ENCODE results near the gene NXN.
A peak's percentile ranks its signal among the peaks of the same experiment; 100 is the strongest.

The NXN gene

DNA sequence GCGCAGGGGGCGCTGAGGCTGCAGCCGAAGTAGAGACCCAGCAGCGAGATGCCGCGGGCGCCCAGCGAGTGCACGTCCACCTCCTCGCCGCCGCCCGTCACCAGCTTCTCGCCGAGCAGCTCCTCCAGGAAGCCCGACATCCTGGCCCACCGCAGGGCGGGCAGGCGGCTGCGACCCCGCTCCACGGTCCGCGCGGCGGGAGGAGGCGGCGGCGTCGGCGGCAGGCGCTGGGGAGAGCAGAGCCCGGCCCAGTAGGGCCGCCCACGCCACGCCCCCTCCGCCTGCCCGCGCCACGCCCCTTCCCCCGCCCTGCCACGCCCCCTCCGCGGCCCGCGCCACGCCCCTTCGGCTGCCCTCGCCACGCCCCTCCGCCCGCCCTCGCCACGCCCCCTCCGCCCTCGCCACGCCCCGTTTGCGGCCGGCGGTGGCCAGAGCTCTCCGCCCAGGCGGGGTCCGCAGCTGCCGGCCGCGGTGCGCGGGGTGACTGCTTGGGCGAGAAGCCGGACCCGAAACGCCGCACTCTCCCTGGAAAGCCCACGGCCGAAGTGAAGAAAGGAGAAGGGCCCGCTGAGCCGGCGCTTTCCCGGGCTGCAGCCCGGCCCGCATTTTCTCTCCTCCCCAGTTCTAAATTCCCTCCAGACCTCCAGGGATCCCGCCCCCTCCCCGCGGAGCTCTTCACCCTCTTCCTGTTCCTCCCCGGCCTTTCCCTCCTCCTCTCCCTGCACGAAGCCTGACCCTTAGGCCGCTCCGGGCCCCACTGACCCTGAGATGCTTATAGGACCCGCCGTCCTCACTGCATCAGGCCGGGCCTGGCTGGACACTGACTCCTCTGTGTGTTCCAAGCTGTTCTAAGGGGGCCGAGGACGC lies at the start of gene NXN:
NXN (minus strand) TSS at position 238 of the 867 bp plus-strand sequence.
- DNase-seq, result peak; percentile 47

DNA sequence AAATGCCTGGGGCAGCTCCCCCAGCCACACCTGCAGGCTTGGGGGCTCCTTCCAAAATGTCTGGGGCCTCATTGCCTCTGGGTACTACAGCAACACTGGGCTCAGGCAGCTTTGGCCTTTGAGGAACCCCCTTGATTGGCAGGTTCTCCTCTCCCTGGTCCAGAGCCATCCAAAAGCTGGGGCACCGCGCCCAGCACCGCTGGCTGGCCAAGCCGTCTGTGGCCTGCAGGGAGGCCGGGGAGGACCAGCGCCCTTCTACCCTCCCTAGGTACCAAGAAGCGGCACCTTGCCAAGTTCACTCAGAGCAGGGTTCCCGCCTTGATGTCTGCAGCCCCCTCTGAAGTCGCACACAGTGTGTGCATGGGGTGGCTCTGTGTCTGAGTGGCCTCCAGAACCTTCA lies 47.5 kb upstream of the NXN start:
- no peak for DNase-seq

DNA sequence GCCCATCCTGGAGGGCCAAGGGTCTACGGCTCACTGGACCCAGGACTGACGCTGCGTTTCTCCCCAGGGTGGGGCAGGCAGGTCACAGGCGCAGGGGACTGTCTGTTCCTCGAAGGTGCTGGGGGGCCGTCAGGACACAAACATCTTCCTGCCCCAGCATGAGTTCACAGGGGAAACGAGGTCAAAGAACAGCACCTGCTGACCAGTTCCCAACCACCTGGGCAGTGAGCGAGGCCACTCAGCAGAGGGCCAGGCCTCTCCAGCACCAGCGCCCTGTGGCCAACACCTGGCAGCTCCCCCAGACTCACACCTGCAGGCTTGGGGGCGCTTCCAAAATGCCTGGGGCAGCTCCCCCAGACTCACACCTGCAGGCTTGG lies 47.0 kb upstream of the NXN start:
- DNase-seq, result no peak

DNA sequence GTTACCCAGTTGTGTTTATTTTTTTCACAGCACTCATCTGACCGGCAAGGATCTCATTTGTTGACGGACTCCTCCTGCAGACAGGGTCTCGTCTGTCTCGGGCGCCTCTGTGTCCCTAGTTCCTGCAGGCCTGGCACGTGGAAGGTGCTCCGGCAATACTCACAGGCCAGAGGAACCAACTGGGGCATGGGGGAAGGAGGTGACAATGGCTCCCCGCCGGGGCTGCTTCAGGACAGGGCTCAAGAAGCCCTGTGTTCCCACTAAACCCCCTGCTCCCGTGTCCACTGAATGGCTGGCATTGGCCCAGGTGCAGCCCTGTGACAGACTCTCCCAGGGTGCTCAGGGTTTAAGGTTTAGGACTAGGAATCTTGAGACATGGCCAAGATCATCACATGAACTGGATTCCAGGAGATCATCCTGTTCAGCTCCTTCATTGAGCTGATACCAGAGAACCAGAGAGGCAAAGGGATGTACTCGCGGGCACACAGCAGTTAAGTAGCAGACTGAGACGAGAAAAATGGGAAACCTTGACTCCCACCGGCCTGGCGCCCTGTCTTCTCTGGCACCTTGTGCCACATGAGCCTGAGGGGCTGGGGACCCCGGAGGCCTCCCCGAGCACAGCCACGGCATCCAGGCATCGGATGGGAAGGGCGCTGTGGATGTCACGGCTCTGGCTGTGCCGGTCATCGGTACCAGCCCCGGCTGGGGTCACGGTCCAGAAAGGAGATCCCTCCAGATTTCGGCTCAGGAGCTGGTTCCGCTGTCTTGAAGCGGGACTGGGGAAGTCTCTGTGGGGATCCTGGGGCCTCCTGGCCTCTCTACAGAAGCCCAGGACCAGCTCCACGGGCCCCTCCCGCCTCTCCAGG lies 46.4 kb upstream of the NXN start:
- DNase-seq, result no peak

DNA sequence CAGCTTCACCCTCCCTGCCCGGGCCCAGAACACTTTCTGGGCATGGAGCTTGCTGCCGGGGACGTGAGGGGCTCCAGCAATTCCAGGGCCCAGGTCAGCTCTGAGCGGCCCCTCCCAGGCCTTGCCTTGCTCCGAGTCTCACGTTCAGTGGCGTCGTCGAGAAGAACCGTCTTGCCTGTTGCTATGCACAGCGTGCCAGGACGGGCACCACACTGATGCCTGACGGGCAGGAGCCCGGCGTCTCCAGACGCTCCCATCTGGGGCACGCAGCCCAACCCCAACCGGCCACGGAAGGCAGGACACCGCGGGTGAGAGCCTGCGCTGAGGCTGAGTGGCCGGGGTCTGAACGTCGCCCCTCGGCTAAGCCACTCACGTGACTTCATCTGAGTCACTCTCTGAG lies 44.5 kb upstream of the NXN start:
- DNase-seq, result no peak

DNA sequence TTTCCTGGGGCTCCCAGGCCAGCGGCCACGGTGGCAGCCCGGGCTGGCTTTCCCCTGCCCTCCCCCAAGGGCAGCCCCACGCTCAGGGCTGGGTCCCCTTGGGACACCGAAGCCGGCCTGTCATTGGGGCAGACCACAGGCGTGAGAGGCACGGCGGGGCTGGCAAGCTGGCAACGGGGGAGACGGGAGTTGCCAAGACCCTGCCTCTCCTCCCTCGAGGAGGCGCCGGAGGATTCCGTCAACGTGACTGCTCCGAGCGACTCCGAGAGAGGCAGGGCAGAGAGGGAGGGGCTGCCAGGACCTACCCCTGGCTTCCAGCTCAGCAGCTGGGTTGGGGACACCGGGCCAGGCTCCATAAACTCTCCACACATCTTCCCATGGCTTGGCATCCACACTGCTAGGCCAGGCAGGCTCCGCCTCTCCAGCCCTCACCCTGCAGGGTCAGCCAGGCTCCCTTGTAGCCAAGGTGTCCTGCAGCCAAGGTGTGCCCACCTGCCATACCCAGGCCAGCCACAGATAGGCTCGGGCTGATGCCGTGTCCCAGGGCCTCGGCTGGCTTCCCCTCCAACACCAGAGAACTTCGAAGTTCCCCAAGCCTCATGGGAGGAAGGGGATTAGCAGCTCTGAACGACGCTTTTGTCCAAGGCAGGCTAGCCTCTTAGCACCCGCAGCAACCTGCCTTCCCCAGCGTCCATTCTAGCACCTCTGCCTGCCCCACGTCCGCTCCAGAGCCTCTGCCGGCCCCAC lies 42.9 kb upstream of the NXN start:
- DNase-seq, result no peak

DNA sequence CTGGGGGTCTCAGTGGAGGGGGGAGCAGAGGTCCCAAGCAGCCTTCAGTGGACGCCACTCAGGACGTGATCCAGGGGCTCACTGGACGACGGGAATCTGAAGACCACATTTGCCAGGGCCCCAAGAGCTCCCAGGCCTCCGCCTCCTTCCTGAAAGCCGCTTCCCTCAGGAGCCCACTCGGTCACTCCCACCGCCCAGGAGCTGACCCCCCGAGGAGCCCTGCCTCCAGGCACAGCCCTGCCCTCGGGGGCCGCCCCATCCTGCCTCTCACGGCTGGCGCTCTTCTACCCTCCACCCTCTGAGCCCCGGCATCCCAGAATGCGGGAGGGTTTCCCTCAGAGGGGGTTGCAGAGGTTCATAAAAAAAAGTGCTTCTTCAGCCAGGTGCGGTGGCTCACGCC lies 41.6 kb upstream of the NXN start:
- no peak for DNase-seq

DNA sequence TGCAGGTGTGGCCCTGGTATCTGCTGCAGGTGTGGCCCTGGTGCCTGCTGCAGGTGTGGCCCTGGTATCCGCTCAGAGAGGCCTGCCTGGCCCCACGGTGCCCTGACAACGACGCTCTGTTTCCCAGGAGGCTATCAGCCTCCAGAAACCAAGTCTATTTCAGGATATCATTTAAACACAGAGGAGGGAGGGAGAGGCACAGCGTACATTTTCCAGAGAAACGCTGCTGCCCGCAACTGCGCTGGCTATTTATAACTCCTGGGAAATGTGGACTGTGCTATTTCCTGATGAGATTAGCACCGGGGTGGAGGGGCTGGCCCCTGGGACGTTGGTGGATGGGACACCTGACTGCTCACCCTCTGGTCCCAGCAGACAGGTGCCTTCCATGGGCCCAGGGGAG lies 39.9 kb upstream of the NXN start:
- no peak for DNase-seq

DNA sequence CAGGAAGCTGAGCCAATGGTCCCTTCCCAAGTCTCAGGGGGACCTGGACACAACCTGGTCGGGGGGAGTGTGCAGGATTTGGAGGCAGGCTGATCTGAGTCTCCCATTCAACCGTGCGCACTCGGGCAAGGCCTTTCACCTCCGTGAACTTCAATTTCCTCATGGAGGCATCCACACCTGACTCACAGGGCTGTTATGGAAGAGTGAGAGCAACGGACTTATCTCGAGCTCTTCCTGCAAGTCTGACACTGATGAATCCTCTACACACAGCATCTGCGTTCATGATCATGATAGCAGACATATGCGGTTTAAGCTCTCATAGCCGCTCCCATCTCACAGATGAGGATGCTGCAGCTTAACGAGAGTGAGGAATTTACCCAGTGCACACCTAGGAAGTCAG lies 39.0 kb upstream of the NXN start:
- DNase-seq, result no peak

DNA sequence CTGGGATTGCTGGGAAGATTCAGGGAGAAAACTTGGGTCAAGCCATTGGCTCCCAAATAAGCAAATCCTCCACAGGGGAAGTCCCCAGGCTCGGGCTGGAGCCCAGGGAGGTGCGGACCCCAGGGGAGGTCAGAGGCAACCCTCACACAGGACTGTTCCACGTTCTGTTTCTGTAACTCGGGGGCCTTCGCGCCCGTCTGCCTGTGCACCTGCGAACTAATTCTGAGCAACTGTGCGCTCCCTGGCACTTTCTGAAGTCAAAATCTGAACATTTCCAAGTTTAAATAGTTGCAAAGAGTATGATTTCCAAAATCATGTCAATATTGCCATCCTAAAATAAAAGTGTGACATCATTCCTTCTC lies 34.1 kb upstream of the NXN start:
- DNase-seq, result no peak

DNA sequence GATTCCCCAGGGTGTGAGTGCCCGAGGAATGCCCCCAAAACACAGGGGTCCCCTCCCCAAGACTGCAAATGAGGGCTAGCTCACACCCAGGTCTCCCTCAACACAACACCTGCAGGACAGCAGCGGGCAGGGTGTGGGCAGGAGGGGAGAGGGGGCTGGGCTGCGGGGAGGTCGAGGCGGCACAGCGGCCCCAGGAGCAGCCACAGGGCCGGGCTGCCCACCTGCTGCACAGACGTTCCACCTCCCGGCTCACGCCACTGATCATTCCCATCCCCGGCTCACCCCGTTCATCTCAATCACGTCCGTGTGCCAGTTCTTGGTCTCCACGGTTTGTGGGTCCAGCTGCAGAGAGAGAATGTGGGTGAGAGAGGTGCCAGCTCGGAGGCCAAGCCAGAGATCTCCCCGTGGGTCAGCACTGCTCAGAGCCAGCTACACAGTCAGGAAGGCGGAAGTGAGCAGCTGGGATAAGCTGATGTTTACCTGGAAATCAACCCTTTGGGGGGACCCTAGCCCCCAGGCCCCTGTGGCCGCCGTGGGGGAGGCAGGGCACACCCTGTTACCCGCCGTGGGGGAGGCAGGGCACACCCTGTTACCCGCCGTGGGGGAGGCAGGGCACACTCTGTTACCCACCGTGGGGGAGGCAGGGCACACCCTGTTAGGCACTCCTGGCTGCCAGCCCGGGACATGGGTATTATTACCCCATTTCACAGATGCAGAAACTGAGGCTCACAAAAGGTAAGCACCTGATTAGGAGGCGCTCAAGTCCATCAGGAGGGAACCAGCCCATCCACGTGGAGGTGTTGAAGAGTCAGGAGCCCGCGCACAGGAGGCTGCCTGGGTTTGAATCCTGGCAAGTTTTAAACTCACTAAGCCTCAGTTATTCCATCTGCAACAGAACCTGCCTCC lies 33.5 kb upstream of the NXN start:
- DNase-seq, result no peak

DNA sequence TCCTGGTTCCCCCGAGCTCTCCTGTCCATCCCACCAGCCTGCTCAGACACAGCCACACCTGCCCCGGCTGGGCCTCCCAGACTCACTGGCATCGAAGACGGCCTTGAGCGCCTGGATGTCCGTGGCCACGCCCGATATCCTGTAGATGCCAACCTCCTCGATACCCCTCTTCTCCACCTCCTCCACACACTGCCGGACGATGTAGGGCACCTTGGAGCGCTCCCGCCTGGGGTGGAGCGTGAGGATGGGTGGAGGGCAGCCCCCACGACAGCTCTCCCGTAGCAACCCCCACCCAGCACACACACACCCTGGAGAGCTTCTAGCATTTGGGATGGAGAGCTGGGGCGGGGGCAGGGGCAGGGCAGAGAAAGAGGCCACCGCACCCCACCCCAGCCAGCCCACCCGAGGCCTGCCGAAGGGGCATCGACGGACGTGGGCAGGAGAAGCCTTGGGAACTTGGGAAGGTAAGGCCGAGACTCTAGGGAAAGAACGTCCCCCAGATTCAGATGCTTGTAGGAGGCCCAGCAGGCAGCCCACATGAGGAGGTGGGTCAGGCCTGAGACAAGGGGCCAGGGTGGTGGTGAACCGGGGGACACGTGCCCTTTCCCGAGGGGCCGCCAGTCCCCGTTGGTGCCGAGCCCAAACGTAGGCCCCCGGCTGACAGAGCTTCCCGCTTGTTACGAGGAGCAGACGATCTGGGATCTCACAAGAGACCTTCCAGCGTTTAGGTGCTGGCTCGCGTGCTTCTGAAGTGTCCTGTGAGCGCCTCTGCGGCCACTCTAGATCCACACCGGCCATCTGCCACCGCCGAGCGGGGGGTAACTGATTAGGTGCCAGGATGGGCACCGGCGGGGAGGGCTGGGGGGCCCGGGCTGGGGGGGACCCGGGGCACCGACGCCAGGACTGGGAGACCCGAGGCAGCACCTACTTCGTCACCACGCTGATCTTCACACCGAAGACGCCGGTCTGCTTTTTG lies 32.5 kb upstream of the NXN start:
- DNase-seq, result no peak

DNA sequence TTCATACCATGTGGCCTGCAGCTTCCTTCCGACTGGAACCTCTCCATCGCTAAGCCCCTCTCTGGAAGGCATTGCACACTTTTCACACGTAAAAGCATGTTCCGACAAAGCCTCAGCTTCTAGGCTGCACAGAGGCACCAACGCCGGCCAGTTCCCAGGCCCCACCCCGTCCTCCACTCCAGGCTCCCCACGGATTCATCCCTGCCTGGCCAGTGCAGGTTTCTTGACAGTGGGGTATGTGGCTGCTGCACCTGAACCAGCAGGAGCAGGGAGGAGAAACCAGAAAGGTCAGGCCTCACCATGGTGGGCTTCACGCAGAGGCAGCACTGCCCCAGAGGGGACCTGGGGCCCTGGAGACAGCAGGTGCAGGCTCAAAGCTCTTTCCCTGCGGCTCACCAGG lies 31.6 kb upstream of the NXN start:
- DNase-seq, result no peak

DNA sequence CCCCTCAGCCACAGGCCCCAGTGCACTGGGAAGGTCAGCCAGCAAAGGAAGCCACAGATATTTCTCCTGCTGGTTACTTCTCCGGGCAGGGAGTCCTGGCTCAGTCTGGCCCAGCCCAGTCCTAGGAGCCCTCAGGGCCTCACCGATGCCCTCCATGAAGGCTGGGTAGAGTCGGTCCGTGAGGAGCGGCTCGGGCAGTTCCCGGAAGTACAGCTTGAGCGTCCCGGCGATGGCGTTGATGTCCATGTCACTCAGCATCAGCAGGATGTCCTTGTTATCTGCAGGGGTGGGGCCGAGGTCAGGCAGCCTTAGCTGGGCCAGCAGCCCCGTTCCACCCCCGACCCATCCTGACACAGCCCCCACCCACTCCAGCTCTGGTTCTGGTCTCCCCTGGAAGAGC lies 31.0 kb upstream of the NXN start:
- DNase-seq, result no peak

DNA sequence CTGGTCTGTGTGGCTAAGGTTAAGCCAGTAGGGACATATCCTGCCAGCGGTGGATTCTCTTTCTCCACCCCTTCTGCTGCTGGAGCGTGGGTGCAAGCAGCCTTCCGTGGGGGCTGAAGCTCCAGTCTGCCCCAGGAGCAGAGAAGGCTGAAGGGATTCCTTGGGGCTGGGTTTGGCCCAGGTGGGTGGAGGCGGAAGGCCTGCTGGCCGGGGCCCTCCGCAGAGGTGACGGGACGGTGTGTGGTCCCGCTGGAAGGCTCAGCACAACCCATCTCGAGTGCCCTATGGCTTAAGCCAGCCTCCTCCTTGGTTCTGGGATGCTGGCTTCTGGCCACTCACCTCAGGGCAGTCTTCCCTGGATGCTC lies 30.5 kb upstream of the NXN start:
- no peak for DNase-seq

DNA sequence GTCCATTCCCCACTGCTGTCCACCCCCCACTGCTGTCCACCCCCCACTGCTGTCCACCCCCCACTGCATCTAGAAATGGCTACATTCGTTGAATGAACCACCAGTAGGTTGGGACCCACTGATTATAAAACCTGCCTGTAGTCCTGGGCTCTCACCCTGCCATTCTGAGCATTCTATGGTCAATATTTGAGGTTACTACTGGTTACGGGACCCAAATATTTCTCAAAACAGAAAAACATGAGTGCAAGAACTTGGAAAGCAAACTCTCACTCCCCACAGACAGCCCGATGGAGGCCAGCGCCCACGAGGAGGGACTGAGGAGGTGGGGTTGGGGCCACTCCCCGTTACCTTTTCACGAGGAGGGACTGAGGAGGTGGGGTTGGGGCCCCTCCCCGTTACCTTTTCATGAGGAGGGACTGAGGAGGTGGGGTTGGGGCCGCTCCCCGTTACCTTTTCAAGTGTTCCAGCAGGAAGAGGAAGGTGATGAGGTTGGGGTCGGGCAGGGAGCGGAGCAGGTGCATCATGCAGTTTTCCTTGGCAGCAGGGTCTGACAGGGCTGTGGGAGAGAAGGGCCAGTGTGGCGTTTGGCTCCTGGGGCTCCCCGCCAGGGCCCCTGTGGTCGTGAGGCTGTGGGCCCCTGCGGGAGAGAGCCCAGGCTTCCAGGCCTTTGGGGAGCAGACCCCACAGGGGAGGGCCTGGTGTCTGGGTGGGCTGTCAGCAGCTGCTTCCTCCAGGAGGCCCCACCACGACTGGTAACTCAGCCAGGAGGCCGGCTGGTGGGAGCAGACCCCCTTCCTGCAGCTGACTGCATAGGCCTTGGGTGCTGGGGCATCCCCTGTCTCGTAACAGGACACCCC lies 29.9 kb upstream of the NXN start:
- DNase-seq, result no peak

DNA sequence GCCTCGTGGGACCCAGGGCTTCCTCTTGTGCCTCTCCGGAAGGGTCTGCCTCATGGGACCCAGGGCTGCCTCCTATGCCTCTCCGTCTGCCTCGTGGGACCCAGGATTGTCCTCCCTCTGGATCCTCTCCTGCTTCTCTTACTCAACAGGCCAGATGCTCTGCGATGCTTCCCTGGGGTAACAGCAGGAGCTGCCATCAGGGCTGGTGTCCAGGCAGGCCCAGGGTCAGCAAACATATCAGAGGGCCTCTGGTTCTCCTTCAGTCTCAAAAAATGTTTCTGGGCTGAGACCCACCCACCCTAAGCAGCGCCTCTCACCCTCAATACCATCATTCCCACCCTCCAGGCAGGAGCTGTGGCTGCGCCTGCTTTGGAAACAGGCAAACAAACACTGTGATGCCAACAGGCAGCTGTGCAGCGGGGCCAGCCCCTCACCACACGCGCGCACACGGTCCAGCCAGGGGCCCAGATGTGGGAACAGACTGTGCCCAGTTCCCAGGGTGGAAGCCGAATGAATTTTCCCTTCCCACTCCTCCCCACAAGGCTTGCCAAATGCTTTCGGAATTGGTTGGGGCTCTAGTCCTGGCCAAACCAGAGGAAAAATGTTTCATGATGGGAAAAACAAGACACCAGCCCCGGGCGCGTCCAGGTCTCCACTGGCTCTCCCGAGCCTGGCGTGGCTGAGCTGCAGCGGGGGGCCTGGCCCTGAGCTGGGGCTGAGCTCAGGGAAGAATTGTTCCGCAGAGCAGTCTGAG lies 28.6 kb upstream of the NXN start:
- DNase-seq, result no peak

DNA sequence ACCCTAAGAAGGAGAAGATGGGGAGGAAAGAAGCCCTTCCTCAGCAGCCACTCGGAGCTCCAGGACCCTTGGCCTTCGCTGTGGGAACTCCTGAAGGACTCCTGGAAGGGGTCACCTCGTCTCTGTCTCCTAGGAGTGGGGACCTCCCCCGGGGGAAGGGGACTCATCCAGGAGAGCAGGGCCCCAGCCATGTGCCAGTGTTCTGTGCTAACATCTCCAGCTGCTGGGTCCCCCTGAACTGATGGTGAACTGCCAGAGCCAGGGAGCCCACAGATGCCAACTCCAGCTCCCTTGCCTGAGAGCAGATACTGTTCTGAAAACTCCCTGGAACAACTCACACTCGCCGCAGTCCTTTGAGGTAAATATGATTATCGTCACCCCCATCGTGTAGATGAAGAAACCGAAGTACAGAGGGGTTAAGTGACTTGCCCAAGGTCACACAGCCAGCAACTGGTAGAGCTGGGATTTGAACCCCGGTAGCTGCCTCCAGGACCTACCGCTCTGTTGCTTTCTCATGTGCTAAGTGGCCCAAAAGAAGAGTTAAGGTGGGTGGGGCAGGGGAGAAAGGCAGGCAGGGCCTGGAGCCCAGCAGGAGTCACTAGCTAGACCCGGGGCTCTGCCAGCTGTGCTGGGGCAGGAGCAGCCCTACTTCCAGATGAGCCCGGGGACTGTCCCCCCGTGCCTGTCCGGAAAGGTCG lies 27.9 kb upstream of the NXN start:
- DNase-seq, result no peak

DNA sequence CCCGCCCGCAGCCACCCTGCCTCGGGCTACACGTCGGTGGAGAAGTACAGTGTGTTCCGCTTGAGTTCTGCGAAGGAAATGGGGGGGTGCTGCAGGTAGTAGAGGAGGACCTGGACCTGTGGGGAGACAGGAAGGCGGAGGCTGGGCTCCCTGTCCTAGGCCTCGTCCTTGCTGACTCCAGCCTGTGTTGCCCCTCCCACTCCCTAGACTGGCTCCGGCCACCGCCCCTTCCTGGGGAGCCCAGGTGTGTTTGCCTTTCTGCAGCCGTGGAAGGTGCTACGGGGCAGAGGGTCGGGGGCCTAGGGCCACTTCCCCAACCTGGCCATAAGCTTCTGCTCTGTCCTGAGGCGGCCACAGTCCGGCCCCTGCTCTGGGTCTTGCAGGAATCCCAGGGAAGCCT lies 26.5 kb upstream of the NXN start:
- peak; percentile 0 for DNase-seq
